Measurements from ENCODE around the gene LRP8. TPM values are rescaled to one million over a fixed set of nuclear protein-coding genes. Genes with fewer than 3 reads are reported as not detected.

The LRP8 gene
- total RNA-seq, 1 experiment from 2014 or later = 56.3 TPM

DNA sequence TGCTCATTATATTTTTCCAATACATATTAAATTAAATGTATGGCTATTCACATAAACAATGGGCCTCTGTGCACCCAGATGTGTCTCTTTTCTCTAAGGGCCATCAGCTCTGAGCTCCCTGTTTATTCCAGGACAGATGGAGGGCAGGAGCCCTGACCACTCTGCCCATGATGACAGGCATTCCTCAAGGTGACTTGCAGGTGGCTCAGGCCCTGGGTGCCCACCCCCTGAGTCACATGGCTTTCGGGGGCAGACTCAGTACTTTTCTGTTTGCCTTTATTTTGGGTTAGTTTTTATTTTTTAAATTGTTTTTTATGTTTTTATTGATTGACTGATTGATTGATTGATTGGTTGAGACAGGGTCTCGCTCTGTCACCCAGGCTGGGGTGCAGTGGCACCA lies 6.4 kb upstream of the LRP8 start:
- H3K9me3 ChIP-seq (ENCODE audit: control insufficient read depth in 1 of 2, insufficient read depth in 1 of 2, low read depth in 1 of 2, low read length in 2 of 2) = no peaks in the 10 kb centered on the region
- H3K36me3 ChIP-seq (ENCODE audit: control insufficient read depth in 1 of 2, insufficient read depth in 2 of 2, low read length in 2 of 2) = no peaks in the 10 kb centered on the region; a peak in 1 of 4 replicates
- RAD21 ChIA-PET (ENCODE audit: low non-redundant PET in 1 of 2, low total read pairs in 2 of 2, uncharacterized antibody in 2 of 2, unreplicated experiment in 2 of 2) = no interaction called here
- H3K9ac ChIP-seq (ENCODE audit: low read length) = no peak overlapping the region
- no peaks in the 10 kb centered on the region for H3K79me2 ChIP-seq (ENCODE audit: insufficient read depth, low read length)
- TF ChIP-seq, protein P1, sequence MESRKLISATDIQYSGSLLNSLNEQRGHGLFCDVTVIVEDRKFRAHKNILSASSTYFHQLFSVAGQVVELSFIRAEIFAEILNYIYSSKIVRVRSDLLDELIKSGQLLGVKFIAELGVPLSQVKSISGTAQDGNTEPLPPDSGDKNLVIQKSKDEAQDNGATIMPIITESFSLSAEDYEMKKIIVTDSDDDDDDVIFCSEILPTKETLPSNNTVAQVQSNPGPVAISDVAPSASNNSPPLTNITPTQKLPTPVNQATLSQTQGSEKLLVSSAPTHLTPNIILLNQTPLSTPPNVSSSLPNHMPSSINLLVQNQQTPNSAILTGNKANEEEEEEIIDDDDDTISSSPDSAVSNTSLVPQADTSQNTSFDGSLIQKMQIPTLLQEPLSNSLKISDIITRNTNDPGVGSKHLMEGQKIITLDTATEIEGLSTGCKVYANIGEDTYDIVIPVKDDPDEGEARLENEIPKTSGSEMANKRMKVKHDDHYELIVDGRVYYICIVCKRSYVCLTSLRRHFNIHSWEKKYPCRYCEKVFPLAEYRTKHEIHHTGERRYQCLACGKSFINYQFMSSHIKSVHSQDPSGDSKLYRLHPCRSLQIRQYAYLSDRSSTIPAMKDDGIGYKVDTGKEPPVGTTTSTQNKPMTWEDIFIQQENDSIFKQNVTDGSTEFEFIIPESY (IDR thresholded peaks at IDR 0.05; ENCODE audit: extremely low read depth, insufficient replicate concordance, low read length) = no peak
- TF ChIP-seq ZNF274 (IDR thresholded peaks at IDR 0.05; ENCODE audit: low read depth, low read length) (no peak), CEBPB (IDR thresholded peaks at IDR 0.05; ENCODE audit: low read depth) (no peak), SP1 (IDR thresholded peaks at IDR 0.05; ENCODE audit: low read depth) (no peak)
- TF ChIP-seq, protein P2, sequence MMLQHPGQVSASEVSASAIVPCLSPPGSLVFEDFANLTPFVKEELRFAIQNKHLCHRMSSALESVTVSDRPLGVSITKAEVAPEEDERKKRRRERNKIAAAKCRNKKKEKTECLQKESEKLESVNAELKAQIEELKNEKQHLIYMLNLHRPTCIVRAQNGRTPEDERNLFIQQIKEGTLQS (IDR thresholded peaks at IDR 0.05) = no peak
- H3K4me2 ChIP-seq (ENCODE audit: low read length) = no peak overlapping the region
- POLR2A ChIA-PET = no interaction called here
- no peaks in the 10 kb centered on the region for H3K27me3 ChIP-seq (ENCODE audit: insufficient read depth, low read length)
- H3K9me2 ChIP-seq (ENCODE audit: insufficient read depth) = no peaks in the 10 kb centered on the region
- no peak overlapping the region for H2AFZ ChIP-seq (ENCODE audit: low read depth, low read length, poor library complexity, severe bottlenecking)
- CTCF ChIA-PET = no interaction called here
- intact Hi-C loops (cut with micrococcal nuclease) = no loop called here
- no TSS peak for BruUV-seq (replicated peaks)
- no peak for ATAC-seq
- H3K4me3 ChIP-seq (replicated peaks in 1 of 2; ENCODE audit: low read depth in 1 of 2, low read length in 2 of 2) = no peak overlapping the region
- no peaks in the 10 kb centered on the region for H4K20me1 ChIP-seq (ENCODE audit: insufficient read depth)
- DNase-seq (ENCODE audit: low read depth, low spot score) = no peak
- H3K4me1 ChIP-seq (ENCODE audit: control insufficient read depth in 1 of 2, insufficient read depth in 2 of 2, low read length in 2 of 2) = no peaks in the 10 kb centered on the region
- no peak overlapping the region for H3K27ac ChIP-seq (ENCODE audit: low read depth, low read length)

DNA sequence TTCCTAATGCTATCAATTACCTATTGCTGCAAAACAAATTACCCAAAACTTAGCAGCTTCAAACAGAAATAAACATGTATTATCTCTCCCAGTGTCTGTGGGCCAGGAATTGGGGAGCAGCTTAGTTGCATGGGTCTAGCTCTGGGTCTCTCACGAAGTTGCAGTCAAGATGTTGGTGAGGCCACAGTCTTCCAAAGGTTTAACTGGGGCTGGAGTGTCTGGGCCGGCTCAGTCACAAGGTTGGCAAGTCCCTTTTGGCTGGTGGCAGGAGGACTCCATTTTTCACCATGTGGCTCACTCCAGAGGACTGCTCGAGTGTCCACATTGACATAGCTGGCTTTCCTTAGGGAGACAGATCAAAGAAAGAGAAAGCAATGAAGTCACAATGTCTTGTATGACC lies 5.0 kb upstream of the LRP8 start:
- BruUV-seq (replicated peaks) = no TSS peak
- TF ChIP-seq ZNF274 (IDR thresholded peaks at IDR 0.05; ENCODE audit: low read depth, low read length) (no peak), RAD21 (IDR thresholded peaks at IDR 0.05; ENCODE audit: low read depth) (no peak), POLR2A (IDR thresholded peaks at IDR 0.05; ENCODE audit: borderline replicate concordance, extremely low read depth, insufficient read depth, insufficient read length) (no peak), SRF (IDR thresholded peaks at IDR 0.05; ENCODE audit: low read depth) (no peak), EGR1 (IDR thresholded peaks at IDR 0.05; ENCODE audit: low read depth) (no peak), POLR2AphosphoS5 (IDR thresholded peaks at IDR 0.05; ENCODE audit: low read depth, low read length) (no peak), EZH2phosphoT487 (IDR thresholded peaks at IDR 0.05; ENCODE audit: borderline replicate concordance) (no peak)
- TF ChIP-seq, protein P3, sequence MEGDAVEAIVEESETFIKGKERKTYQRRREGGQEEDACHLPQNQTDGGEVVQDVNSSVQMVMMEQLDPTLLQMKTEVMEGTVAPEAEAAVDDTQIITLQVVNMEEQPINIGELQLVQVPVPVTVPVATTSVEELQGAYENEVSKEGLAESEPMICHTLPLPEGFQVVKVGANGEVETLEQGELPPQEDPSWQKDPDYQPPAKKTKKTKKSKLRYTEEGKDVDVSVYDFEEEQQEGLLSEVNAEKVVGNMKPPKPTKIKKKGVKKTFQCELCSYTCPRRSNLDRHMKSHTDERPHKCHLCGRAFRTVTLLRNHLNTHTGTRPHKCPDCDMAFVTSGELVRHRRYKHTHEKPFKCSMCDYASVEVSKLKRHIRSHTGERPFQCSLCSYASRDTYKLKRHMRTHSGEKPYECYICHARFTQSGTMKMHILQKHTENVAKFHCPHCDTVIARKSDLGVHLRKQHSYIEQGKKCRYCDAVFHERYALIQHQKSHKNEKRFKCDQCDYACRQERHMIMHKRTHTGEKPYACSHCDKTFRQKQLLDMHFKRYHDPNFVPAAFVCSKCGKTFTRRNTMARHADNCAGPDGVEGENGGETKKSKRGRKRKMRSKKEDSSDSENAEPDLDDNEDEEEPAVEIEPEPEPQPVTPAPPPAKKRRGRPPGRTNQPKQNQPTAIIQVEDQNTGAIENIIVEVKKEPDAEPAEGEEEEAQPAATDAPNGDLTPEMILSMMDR (IDR thresholded peaks at IDR 0.05 in 2 of 3, conservative IDR thresholded peaks at IDR 0.05 in 1 of 3; ENCODE audit: borderline replicate concordance in 1 of 3, insufficient read depth in 1 of 3, low read depth in 2 of 3, low read length in 2 of 3) = no peak
- Histone ChIP-seq H3K9ac (ENCODE audit: low read length) (no peak overlapping the region), H3K4me1 (ENCODE audit: control insufficient read depth in 1 of 2, insufficient read depth in 2 of 2, low read length in 2 of 2) (peaks cover 0 to 6% of the 10 kb centered on the region in 2 experiments; a peak in 2 of 4 replicates), H3K9me3 (ENCODE audit: control insufficient read depth in 1 of 2, insufficient read depth in 1 of 2, low read depth in 1 of 2, low read length in 2 of 2) (no peaks in the 10 kb centered on the region), H3K4me2 (ENCODE audit: low read length) (no peak overlapping the region), H3K27ac (ENCODE audit: low read depth, low read length) (no peak overlapping the region), H3K36me3 (ENCODE audit: control insufficient read depth in 1 of 2, insufficient read depth in 2 of 2, low read length in 2 of 2) (no peaks in the 10 kb centered on the region; a peak in 1 of 4 replicates), H4K20me1 (ENCODE audit: insufficient read depth) (no peaks in the 10 kb centered on the region), H3K9me2 (ENCODE audit: insufficient read depth) (no peaks in the 10 kb centered on the region), H3K27me3 (ENCODE audit: insufficient read depth, low read length) (no peaks in the 10 kb centered on the region), H3K79me2 (ENCODE audit: insufficient read depth, low read length) (no peaks in the 10 kb centered on the region), H3K4me3 (replicated peaks in 1 of 2; ENCODE audit: low read depth in 1 of 2, low read length in 2 of 2) (no peak overlapping the region), H2AFZ (ENCODE audit: low read depth, low read length, poor library complexity, severe bottlenecking) (no peak overlapping the region)
- no peak for DNase-seq (ENCODE audit: low read depth, low spot score)
- ChIA-PET CTCF (no interaction called here), RAD21 (ENCODE audit: low non-redundant PET in 1 of 2, low total read pairs in 2 of 2, uncharacterized antibody in 2 of 2, unreplicated experiment in 2 of 2) (no interaction called here), POLR2A (no interaction called here)
- intact Hi-C loops (cut with micrococcal nuclease) = no loop called here
- ATAC-seq = no peak
